Measurements from ENCODE around the gene IQGAP3. TPM values are rescaled to one million over a fixed set of nuclear protein-coding genes. Genes with fewer than 3 reads are reported as not detected.

IQGAP3 gene
- polyA plus RNA-seq, 1 of the 3 experiments (the other 2 are of a cell fraction) = 15.6 TPM

- ChIA-PET CTCF (interaction anchor here (0.9 to 3.9 kb wide), 5 partner anchors 8 to 125 kb away, joined by 3 to 50 read pairs (median 9); partner anchors contain the start of gene MEF2D), POLR2A (no interaction called here)
- DNase-seq = no peak
- Histone ChIP-seq H3F3A (replicated peaks; ENCODE audit: insufficient read depth) (no peaks in the 10 kb centered on the region), H3K27me3 (ENCODE audit: insufficient read depth) (no peaks in the 10 kb centered on the region), H3K9ac (no peak overlapping the region), H3K4me2 (no peak overlapping the region), H3K4me1 (ENCODE audit: control insufficient read depth in 1 of 2, insufficient read depth in 2 of 2, low read depth in 1 of 2, low read length in 1 of 2) (peaks cover 0 to 16% of the 10 kb centered on the region in 2 experiments; a peak in 1 of 4 replicates), H3K36me3 (replicated peaks in 1 of 2; ENCODE audit: control insufficient read depth in 1 of 2, insufficient read depth in 2 of 2, low read length in 1 of 2) (peaks cover 18 to 47% of the 10 kb centered on the region in 2 experiments), H2AFZ (ENCODE audit: low read depth) (no peak overlapping the region), H3K4me3 (ENCODE audit: low read depth in 2 of 2, low read length in 1 of 2) (no peak overlapping the region), H3K9me3 (no peaks in the 10 kb centered on the region), H3K27ac (ENCODE audit: low read depth in 2 of 2, low read length in 1 of 2) (no peak overlapping the region), H3K9me2 (no peaks in the 10 kb centered on the region), H3K79me2 (ENCODE audit: insufficient read depth) (peaks cover 71% of the 10 kb centered on the region), H4K20me1 (ENCODE audit: insufficient read depth) (peaks cover 88% of the 10 kb centered on the region)
- TF ChIP-seq NRF1 (IDR thresholded peaks at IDR 0.05; ENCODE audit: low read depth, low read length) (no peak), RXRA (IDR thresholded peaks at IDR 0.05; ENCODE audit: borderline replicate concordance, low read depth) (no peak), TCF12 (IDR thresholded peaks at IDR 0.05) (no peak), MXI1 (IDR thresholded peaks at IDR 0.05; ENCODE audit: low read depth, low read length) (no peak), MAX (IDR thresholded peaks at IDR 0.05; ENCODE audit: low read depth) (no peak), FOXM1 (IDR thresholded peaks at IDR 0.05; ENCODE audit: low read depth) (no peak), PBX3 (IDR thresholded peaks at IDR 0.05) (no peak), ELF1 (IDR thresholded peaks at IDR 0.05) (no peak), CHD2 (IDR thresholded peaks at IDR 0.05; ENCODE audit: low read length, partially characterized antibody) (no peak), GABPA (IDR thresholded peaks at IDR 0.05; ENCODE audit: low read depth) (no peak), CTCF (IDR thresholded peaks at IDR 0.05) (no peak)
- TF ChIP-seq, protein P1, sequence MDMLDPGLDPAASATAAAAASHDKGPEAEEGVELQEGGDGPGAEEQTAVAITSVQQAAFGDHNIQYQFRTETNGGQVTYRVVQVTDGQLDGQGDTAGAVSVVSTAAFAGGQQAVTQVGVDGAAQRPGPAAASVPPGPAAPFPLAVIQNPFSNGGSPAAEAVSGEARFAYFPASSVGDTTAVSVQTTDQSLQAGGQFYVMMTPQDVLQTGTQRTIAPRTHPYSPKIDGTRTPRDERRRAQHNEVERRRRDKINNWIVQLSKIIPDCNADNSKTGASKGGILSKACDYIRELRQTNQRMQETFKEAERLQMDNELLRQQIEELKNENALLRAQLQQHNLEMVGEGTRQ (IDR thresholded peaks at IDR 0.05; ENCODE audit: borderline replicate concordance, low read depth, low read length) = no peak
- TF ChIP-seq, protein P2, sequence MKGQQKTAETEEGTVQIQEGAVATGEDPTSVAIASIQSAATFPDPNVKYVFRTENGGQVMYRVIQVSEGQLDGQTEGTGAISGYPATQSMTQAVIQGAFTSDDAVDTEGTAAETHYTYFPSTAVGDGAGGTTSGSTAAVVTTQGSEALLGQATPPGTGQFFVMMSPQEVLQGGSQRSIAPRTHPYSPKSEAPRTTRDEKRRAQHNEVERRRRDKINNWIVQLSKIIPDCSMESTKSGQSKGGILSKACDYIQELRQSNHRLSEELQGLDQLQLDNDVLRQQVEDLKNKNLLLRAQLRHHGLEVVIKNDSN (IDR thresholded peaks at IDR 0.05; ENCODE audit: borderline replicate concordance, low read depth) = no peak
- WGBS (ENCODE audit: low lambda C conversion rate) = 100% methylated on average over 1 of the region's 2 CpGs
These were observed 89.0 kb downstream of the IQGAP3 start for GRCh38 chr1:156483397-156483796.

GRCh38 chr1:156482276-156482675 is 90.1 kb downstream of the IQGAP3 start:
- Histone ChIP-seq H3K4me3 (ENCODE audit: low read depth in 2 of 2, low read length in 1 of 2) (no peak overlapping the region), H3K79me2 (ENCODE audit: insufficient read depth) (peaks cover 65% of the 10 kb centered on the region), H2AFZ (ENCODE audit: low read depth) (no peak overlapping the region), H3K27ac (ENCODE audit: low read depth in 2 of 2, low read length in 1 of 2) (no peak overlapping the region), H3K4me1 (ENCODE audit: control insufficient read depth in 1 of 2, insufficient read depth in 2 of 2, low read depth in 1 of 2, low read length in 1 of 2) (peaks cover 3 to 5% of the 10 kb centered on the region in 2 experiments; a peak in 1 of 4 replicates), H3K36me3 (replicated peaks in 1 of 2; ENCODE audit: control insufficient read depth in 1 of 2, insufficient read depth in 2 of 2, low read length in 1 of 2) (peaks cover 28 to 57% of the 10 kb centered on the region in 2 experiments), H3K9ac (no peak overlapping the region), H3K27me3 (ENCODE audit: insufficient read depth) (no peaks in the 10 kb centered on the region), H4K20me1 (ENCODE audit: insufficient read depth) (peaks cover 81% of the 10 kb centered on the region), H3F3A (replicated peaks; ENCODE audit: insufficient read depth) (peaks cover 4% of the 10 kb centered on the region), H3K4me2 (no peak overlapping the region), H3K9me2 (no peaks in the 10 kb centered on the region), H3K9me3 (no peaks in the 10 kb centered on the region)
- 94% methylated on average over 13 of the region's 19 CpGs for WGBS (ENCODE audit: low lambda C conversion rate)
- POLR2A ChIA-PET = no interaction called here
- no peak for DNase-seq
- CTCF ChIA-PET = interaction anchor here (1.1 to 3.9 kb wide), 6 partner anchors 9 to 126 kb away, joined by 3 to 50 read pairs (median 10); partner anchors contain the start of gene MEF2D
- TF ChIP-seq ELF1 (IDR thresholded peaks at IDR 0.05) (no peak), JUND (IDR thresholded peaks at IDR 0.05) (no peak), MEF2A (IDR thresholded peaks at IDR 0.05; ENCODE audit: borderline replicate concordance, low read depth) (no peak), SMC3 (IDR thresholded peaks at IDR 0.05; ENCODE audit: low read depth, low read length) (no peak), NRF1 (IDR thresholded peaks at IDR 0.05; ENCODE audit: low read depth, low read length) (no peak), MXI1 (IDR thresholded peaks at IDR 0.05; ENCODE audit: low read depth, low read length) (no peak), RAD21 (IDR thresholded peaks at IDR 0.05; ENCODE audit: low read length) (no peak), SIN3A (IDR thresholded peaks at IDR 0.05; ENCODE audit: borderline replicate concordance, low read depth, low read length) (no peak), FOXJ3 (CRISPR knock-in tag; IDR thresholded peaks at IDR 0.05) (no peak), RXRA (IDR thresholded peaks at IDR 0.05; ENCODE audit: borderline replicate concordance, low read depth) (no peak)
- TF ChIP-seq, protein P1 (IDR thresholded peaks at IDR 0.05; ENCODE audit: borderline replicate concordance, low read depth, low read length) = no peak
- TF ChIP-seq, protein P3, sequence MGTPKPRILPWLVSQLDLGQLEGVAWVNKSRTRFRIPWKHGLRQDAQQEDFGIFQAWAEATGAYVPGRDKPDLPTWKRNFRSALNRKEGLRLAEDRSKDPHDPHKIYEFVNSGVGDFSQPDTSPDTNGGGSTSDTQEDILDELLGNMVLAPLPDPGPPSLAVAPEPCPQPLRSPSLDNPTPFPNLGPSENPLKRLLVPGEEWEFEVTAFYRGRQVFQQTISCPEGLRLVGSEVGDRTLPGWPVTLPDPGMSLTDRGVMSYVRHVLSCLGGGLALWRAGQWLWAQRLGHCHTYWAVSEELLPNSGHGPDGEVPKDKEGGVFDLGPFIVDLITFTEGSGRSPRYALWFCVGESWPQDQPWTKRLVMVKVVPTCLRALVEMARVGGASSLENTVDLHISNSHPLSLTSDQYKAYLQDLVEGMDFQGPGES (IDR thresholded peaks at IDR 0.05; ENCODE audit: low read depth, low read length) = no peak
